Esophagus squamous epithelium (tissue), 5 donors: Measurements from ENCODE around the gene EGFL8. TPM values are rescaled to one million over a fixed set of nuclear protein-coding genes. Genes with fewer than 3 reads are reported as not detected.

Experiments used
- DNase-seq: peaks from one replicate; lab custom pipeline; 2025; lab: John Stamatoyannopoulos, UW
- H3K27ac ChIP-seq, 4 donors: fragments of 200-600 bp; sonication (generic); one replicate each; pipeline ENCODE4 v1.5.1; 2016 to 2019; ENCODE audit warnings: mild to moderate bottlenecking in 1 of 4
- H3K27me3 ChIP-seq, 4 donors: fragments of 200-600 bp; sonication (generic); 1 replicate in 3 of 4; 2 replicates in 1 of 4; pipeline versions ENCODE4 v1.5.1 to v1.6.0; 2017 to 2021; ENCODE audit warnings: antibody characterized with exemption in 1 of 4
- H3K36me3 ChIP-seq, 3 donors: fragments of 200-600 bp; sonication (generic); one replicate each; pipeline ENCODE4 v1.5.1; 2016 to 2019
- H3K4me1 ChIP-seq, 3 donors: fragments of 200-600 bp; sonication (generic); one replicate each; pipeline ENCODE4 v1.5.1; 2017 to 2019
- H3K4me3 ChIP-seq, 4 donors: fragments of 200-600 bp; sonication (generic); 1 replicate in 3 of 4; 2 replicates in 1 of 4; pipeline ENCODE4 v1.5.1; 2016 to 2019; ENCODE audit warnings: mild to moderate bottlenecking in 2 of 4, moderate library complexity in 1 of 4
- H3K9me3 ChIP-seq, 3 donors: fragments of 200-600 bp; sonication (generic); one replicate each; pipeline ENCODE4 v1.5.1; 2016 to 2019
- CTCF ChIP-seq, 6 experiments: fragments of 450-650 bp in 4 of 6; fragments of 200-600 bp in 2 of 6; sonication (generic) in 2 of 6; IDR thresholded peaks; one replicate each; pipeline ENCODE4 v1.5.1; 2016 to 2019; ENCODE audit warnings: antibody characterized with exemption in 6 of 6, mild to moderate bottlenecking in 4 of 6, moderate library complexity in 4 of 6
- POLR2A ChIP-seq, 4 donors: fragments of 450-650 bp; IDR thresholded peaks; one replicate each; pipeline ENCODE4 v1.6.1; 2017; ENCODE audit warnings: antibody characterized with exemption in 4 of 4, mild to moderate bottlenecking in 4 of 4, moderate library complexity in 3 of 4
- WGBS, 2 donors: methylation state at CpG; one replicate each; pipeline ENCODE4 v1.1.5; 2018; 5-methylcytosine and 5-hydroxymethylcytosine counted together
- intact Hi-C: fragments of 100-400 bp; cut with DNase I; formaldehyde crosslinking; loops from one replicate; pipeline ENCODE4 v1.15.0; 2022
- total RNA-seq, 4 donors: library from RNA; depleted of rRNA; stranded (reverse); fragments of >200 nt; gene quantifications; one replicate each; pipeline ENCODE4 v1.1.0, GENCODE V29; 2016
- donor health status: DM: yes; HTN: yes; CAD: no.

EGFL8 gene
- total RNA-seq, 4 donors from 2014 or later, result 4.8 to 15.1 (median 8.2) TPM

GRCh38 chr6:32152769-32153563, 11.4 kb upstream of the EGFL8 start:
- Histone ChIP-seq H3K36me3 (peaks cover 6 to 36% (median 21%) of the 10 kb centered on the region in 3 donors), H3K27ac (peak overlapping the region; percentile 87 to 98 (median 94)), H3K4me3 (peak overlapping the region; percentile 61 to 95 (median 78)), H3K4me1 (peaks cover 19 to 76% (median 26%) of the 10 kb centered on the region in 3 donors), H3K27me3 (peaks cover 0 to 16% (median 0%) of the 10 kb centered on the region in 4 donors), H3K9me3 (no peaks in the 10 kb centered on the region)
- 24 to 28% methylated on average over 32 to 35 of the region's 35 CpGs for WGBS, 2 donors
- intact Hi-C loops, result no loop called here
- DNase-seq, result no peak
- no peak for TF ChIP-seq POLR2A (IDR thresholded peaks at IDR 0.05)
- TF ChIP-seq CTCF (IDR thresholded peaks at IDR 0.05), result no peak

- peak within 1 kb of the TSS; percentile 61 to 95 (median 78) for H3K4me3 ChIP-seq
- peak within 1 kb of the TSS; percentile 87 to 98 (median 94) for H3K27ac ChIP-seq
- H3K4me1 ChIP-seq, result peaks cover 19 to 67% (median 26%) of the 10 kb centered on the region in 3 donors
- peaks cover 15 to 40% (median 22%) of the 10 kb centered on the region in 3 donors for H3K36me3 ChIP-seq
- intact Hi-C loops, result no loop called here
- H3K9me3 ChIP-seq, result no peaks in the 10 kb centered on the region
- 0 to 1% methylated on average over 16 to 45 of the region's 52 CpGs for WGBS, 2 donors
- peaks cover 0 to 14% (median 0%) of the 10 kb centered on the region in 4 donors for H3K27me3 ChIP-seq
- TF ChIP-seq CTCF (IDR thresholded peaks at IDR 0.05) (peak in 4 of 6 experiments; percentile 11 to 25 (median 14)), POLR2A (IDR thresholded peaks at IDR 0.05) (peak in 2 of 4 donors; percentile 19 to 29)
- no peak for DNase-seq
Observed at GRCh38 chr6:32153564-32154513, 10.6 kb upstream of the EGFL8 start, which contains the start of gene PPT2. TSS of gene PPT2 (plus strand) at chr6:32154141. CDS start at chr6:32154595, 454 bp downstream.

- intact Hi-C loops, result no loop called here
- H3K4me1 ChIP-seq, result peaks cover 19 to 61% (median 26%) of the 10 kb centered on the region in 3 donors
- WGBS, 2 donors, result 0 to 8% methylated on average over 4 to 10 of the region's 34 CpGs
- peak overlapping the region; percentile 87 to 98 (median 94) for H3K27ac ChIP-seq
- peaks cover 16 to 40% (median 22%) of the 10 kb centered on the region in 3 donors for H3K36me3 ChIP-seq
- H3K9me3 ChIP-seq, result no peaks in the 10 kb centered on the region
- H3K27me3 ChIP-seq, result peaks cover 0 to 6% (median 0%) of the 10 kb centered on the region in 4 donors
- no peak for TF ChIP-seq POLR2A (IDR thresholded peaks at IDR 0.05)
- peak; percentile 28 to 77 (median 66) for TF ChIP-seq CTCF (IDR thresholded peaks at IDR 0.05)
- DNase-seq, result no peak
- H3K4me3 ChIP-seq, result peak overlapping the region; percentile 61 to 95 (median 78)
Observed at GRCh38 chr6:32154514-32155161, 9.8 kb upstream of the EGFL8 start.

- 85 to 91% methylated on average over 9 of the region's 9 CpGs for WGBS, 2 donors
- Histone ChIP-seq H3K27me3 (no peaks in the 10 kb centered on the region), H3K36me3 (peaks cover 16 to 62% (median 22%) of the 10 kb centered on the region in 3 donors), H3K9me3 (no peaks in the 10 kb centered on the region), H3K27ac (no peak overlapping the region), H3K4me3 (no peak overlapping the region), H3K4me1 (peaks cover 19 to 40% (median 26%) of the 10 kb centered on the region in 3 donors)
- intact Hi-C loops, result no loop called here
- no peak for DNase-seq
- no peak for TF ChIP-seq CTCF (IDR thresholded peaks at IDR 0.05)
- no peak for TF ChIP-seq POLR2A (IDR thresholded peaks at IDR 0.05)
Observed at GRCh38 chr6:32156891-32157290, 7.5 kb upstream of the EGFL8 start.
